ENCODE measurements around the gene PTDSS2. TPM values are rescaled to one million over a fixed set of nuclear protein-coding genes. Genes with fewer than 3 reads are reported as not detected.

The PTDSS2 gene
- total RNA-seq, 1 experiment from 2014 or later, result 37.6 TPM

DNA sequence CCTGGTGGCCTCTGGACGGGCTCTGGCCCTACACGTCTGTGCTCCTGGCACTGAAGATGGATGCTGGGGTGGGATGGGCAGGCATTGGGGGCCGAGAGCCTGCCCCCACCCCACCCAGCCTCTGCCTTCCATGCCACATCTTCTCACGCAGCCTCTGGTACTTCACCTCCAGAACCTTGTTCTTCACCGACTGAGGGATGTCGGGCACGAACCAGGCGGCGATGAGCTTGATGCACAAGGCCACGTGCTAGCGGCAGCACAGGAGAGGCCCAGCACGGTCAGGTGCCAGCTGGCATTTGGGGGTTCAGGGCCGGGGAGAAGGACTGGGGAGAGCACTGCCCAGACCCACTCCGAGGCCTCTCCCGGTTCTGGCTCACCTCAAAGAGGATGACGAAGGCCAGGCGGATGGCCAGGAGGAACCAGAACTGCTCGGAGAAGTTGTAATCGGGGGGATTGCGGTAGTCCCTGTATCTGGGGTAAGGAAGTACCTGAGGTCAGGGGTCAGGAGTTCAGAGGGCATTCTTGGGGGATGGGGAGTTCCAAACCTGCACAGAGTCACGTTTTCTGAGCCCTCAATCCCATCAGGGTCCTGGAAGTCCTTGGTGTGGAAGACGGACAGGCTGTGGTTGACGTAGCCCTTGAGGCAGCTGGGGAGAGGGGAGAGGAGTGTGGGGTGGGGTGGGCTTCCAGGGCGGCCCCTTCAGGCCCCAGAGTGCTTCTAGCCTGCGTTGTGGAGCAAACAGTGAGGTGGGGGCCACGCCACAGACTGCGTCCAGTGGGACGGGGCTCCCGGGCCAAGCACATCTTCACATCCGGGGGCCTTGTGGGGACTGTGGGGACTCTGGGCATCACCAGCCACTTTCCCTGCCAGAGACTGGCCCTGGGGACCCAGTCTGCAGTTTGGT is 31.5 kb upstream of the PTDSS2 start:
- BruUV-seq (replicated peaks), result no TSS peak
- ChIA-PET CTCF (no interaction called here), POLR2A (ENCODE audit: low non-redundant PET) (no interaction called here)

DNA sequence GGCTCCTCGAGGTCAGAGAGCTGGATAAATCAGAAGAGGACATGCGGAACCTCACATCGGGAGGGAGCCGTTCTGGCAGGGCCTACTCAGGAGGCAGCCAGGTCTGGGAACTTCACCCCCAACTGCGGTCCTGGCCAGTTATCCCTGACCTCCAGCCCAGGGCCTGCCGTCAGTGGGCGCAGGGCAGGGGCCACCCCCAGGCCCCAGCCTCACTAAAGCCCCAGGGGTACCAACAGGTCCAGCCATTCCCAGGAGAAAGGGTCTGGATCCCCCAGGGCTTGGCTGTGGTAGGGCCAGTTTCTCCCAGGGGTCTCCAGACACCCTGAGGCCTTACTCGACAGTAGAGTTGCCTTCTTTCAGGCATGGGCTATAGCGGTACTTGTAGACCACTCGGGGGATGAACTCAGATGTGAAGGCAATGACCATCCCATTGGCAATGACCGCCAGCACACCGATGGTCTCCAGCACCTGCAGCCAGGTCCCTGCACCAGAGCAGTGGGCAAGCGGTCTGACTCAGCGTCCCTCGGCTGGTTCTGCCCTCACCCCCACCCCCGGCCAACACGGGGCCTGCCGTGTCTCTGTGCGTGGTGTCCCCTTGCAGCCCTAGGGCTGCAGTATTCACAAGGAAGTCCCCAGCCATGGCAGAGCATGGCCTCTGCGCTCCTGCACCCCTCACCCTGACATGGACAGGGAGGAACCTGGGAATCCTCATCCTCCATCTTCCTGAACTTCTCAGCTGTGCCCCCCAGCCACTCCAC is 30.7 kb upstream of the PTDSS2 start:
- POLR2A ChIA-PET (ENCODE audit: low non-redundant PET), result no interaction called here
- intact Hi-C loops (cut with micrococcal nuclease; ENCODE audit: unreplicated experiment), result no loop called here
- CTCF ChIA-PET, result no interaction called here
- DNase-seq (ENCODE audit: low spot score), result no peak
- no peak overlapping the region for H3K27ac ChIP-seq (ENCODE audit: low read depth, low read length, poor library complexity, severe bottlenecking)
- H3K4me3 ChIP-seq (ENCODE audit: low read depth, low read length, poor library complexity, severe bottlenecking), result no peak overlapping the region
- no peaks in the 10 kb centered on the region for H3K9me3 ChIP-seq (ENCODE audit: low read depth, low read length, poor library complexity, severe bottlenecking)
- TF ChIP-seq, protein P1, sequence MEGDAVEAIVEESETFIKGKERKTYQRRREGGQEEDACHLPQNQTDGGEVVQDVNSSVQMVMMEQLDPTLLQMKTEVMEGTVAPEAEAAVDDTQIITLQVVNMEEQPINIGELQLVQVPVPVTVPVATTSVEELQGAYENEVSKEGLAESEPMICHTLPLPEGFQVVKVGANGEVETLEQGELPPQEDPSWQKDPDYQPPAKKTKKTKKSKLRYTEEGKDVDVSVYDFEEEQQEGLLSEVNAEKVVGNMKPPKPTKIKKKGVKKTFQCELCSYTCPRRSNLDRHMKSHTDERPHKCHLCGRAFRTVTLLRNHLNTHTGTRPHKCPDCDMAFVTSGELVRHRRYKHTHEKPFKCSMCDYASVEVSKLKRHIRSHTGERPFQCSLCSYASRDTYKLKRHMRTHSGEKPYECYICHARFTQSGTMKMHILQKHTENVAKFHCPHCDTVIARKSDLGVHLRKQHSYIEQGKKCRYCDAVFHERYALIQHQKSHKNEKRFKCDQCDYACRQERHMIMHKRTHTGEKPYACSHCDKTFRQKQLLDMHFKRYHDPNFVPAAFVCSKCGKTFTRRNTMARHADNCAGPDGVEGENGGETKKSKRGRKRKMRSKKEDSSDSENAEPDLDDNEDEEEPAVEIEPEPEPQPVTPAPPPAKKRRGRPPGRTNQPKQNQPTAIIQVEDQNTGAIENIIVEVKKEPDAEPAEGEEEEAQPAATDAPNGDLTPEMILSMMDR (conservative IDR thresholded peaks at IDR 0.05; ENCODE audit: low read depth, low read length), result no peak
- no peak for TF ChIP-seq EZH2 (IDR thresholded peaks at IDR 0.05; ENCODE audit: borderline replicate concordance, low read depth, low read length, poor library complexity, severe bottlenecking)
- no peaks in the 10 kb centered on the region for H3K4me1 ChIP-seq (ENCODE audit: insufficient read depth, low read length, poor library complexity, severe bottlenecking)
- H3K27me3 ChIP-seq (replicated peaks; ENCODE audit: insufficient read depth, low read depth, low read length, poor library complexity), result peaks cover 41% of the 10 kb centered on the region
- BruUV-seq (replicated peaks), result no TSS peak
- H3K36me3 ChIP-seq (ENCODE audit: insufficient read depth, low read length, poor library complexity, severe bottlenecking), result no peaks in the 10 kb centered on the region

More for the DNA sequence above, 31.5 kb upstream of the PTDSS2 start:
- H3K27me3 ChIP-seq (replicated peaks; ENCODE audit: insufficient read depth, low read depth, low read length, poor library complexity), result peaks cover 37% of the 10 kb centered on the region
- TF ChIP-seq, protein P1 (conservative IDR thresholded peaks at IDR 0.05; ENCODE audit: low read depth, low read length), result no peak
- no peak for TF ChIP-seq EZH2 (IDR thresholded peaks at IDR 0.05; ENCODE audit: borderline replicate concordance, low read depth, low read length, poor library complexity, severe bottlenecking)
- H3K4me3 ChIP-seq (ENCODE audit: low read depth, low read length, poor library complexity, severe bottlenecking), result no peak overlapping the region
- DNase-seq (ENCODE audit: low spot score), result no peak
- H3K9me3 ChIP-seq (ENCODE audit: low read depth, low read length, poor library complexity, severe bottlenecking), result no peaks in the 10 kb centered on the region
- no peak overlapping the region for H3K27ac ChIP-seq (ENCODE audit: low read depth, low read length, poor library complexity, severe bottlenecking)
- no peaks in the 10 kb centered on the region for H3K36me3 ChIP-seq (ENCODE audit: insufficient read depth, low read length, poor library complexity, severe bottlenecking)
- H3K4me1 ChIP-seq (ENCODE audit: insufficient read depth, low read length, poor library complexity, severe bottlenecking), result no peaks in the 10 kb centered on the region
- intact Hi-C loops (cut with micrococcal nuclease; ENCODE audit: unreplicated experiment), result no loop called here

DNA sequence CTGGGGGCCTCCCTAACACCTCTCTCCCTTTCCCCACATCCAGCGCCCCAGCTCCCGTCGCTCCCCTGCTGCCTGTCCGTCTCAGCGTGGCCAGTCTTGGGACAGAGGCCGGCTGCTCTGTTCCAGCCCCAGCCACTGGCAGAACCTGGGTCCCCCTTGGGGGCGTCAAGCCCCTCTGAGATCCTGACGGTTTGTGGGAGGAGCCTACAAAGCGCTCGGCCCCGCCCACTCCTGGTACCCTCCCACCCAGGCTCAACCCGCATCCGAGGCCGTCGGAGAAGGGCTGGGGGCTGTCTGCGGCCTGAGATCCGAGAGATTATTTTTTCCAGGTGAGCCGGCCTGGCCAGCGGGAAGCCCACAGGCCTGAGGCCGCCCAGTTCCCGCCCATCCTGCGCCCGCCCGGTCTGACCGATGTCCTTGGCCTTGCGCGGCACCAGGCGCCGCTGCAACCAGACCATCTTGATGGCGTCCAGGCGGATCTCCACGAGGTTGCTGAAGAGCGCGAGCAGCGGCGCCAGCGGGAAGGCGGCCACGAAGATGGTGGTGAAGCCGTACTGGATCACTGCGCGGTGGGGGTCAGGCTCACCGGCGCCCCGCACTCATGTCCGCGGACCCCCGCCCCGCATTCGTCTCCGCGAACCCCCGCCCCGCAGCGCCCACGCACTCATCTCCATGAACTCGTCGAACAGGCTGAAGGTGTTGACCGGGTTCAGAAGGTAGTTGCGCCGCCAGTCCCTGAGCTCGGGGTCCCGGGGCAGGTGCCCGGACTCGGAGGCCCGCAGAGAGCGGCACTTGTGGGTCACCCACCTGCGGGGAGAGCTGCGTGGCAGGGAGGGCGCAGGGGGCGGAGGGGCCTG is 29.8 kb upstream of the PTDSS2 start:
- ChIA-PET POLR2A (ENCODE audit: low non-redundant PET) (no interaction called here), CTCF (no interaction called here)
- Histone ChIP-seq H3K27me3 (replicated peaks; ENCODE audit: insufficient read depth, low read depth, low read length, poor library complexity) (peaks cover 46% of the 10 kb centered on the region), H3K27ac (ENCODE audit: low read depth, low read length, poor library complexity, severe bottlenecking) (no peak overlapping the region), H3K9me3 (ENCODE audit: low read depth, low read length, poor library complexity, severe bottlenecking) (no peaks in the 10 kb centered on the region), H3K36me3 (ENCODE audit: insufficient read depth, low read length, poor library complexity, severe bottlenecking) (no peaks in the 10 kb centered on the region), H3K4me3 (ENCODE audit: low read depth, low read length, poor library complexity, severe bottlenecking) (no peak overlapping the region), H3K4me1 (ENCODE audit: insufficient read depth, low read length, poor library complexity, severe bottlenecking) (no peaks in the 10 kb centered on the region)
- no peak for DNase-seq (ENCODE audit: low spot score)
- BruUV-seq (replicated peaks), result no TSS peak
- intact Hi-C loops (cut with micrococcal nuclease; ENCODE audit: unreplicated experiment), result no loop called here
- no peak for TF ChIP-seq EZH2 (IDR thresholded peaks at IDR 0.05; ENCODE audit: borderline replicate concordance, low read depth, low read length, poor library complexity, severe bottlenecking)
- TF ChIP-seq, protein P1 (conservative IDR thresholded peaks at IDR 0.05; ENCODE audit: low read depth, low read length), result no peak

Data from A673 (cell line).